Trophoblast cell (in vitro differentiated cells and primary cell): ENCODE results near the gene ADRA2B.

ENCODE experiments used
- DNase-seq, 2 donors: peaks; one replicate each; pipeline ENCODE4 v3.0.0-alpha.2; 2016
- H2AFZ ChIP-seq: 2 replicates; pipeline ENCODE4 v1.6.1; 2013; ENCODE audit warnings: low read length, moderate library complexity, mild to moderate bottlenecking; ENCODE audit not compliant: insufficient read depth, poor library complexity
- H2AK5ac ChIP-seq: 2 replicates; pipeline ENCODE4 v1.6.1; 2013; ENCODE audit warnings: mild to moderate bottlenecking, low read length
- H2BK120ac ChIP-seq: 2 replicates; pipeline ENCODE4 v1.6.1; 2013; ENCODE audit warnings: low read length, mild to moderate bottlenecking, moderate library complexity; ENCODE audit not compliant: insufficient read depth, poor library complexity
- H2BK12ac ChIP-seq: 2 replicates; pipeline ENCODE4 v1.6.1; 2013; ENCODE audit warnings: mild to moderate bottlenecking, low read length, moderate library complexity
- H2BK5ac ChIP-seq: 2 replicates; pipeline ENCODE4 v1.6.1; 2013; ENCODE audit warnings: low read length, low read depth, moderate library complexity, mild to moderate bottlenecking; ENCODE audit not compliant: poor library complexity
- H3K14ac ChIP-seq: 2 replicates; pipeline ENCODE4 v1.6.1; 2013; ENCODE audit warnings: mild to moderate bottlenecking, low read length
- H3K18ac ChIP-seq: 2 replicates; pipeline ENCODE4 v1.6.1; 2013; ENCODE audit warnings: mild to moderate bottlenecking, low read length
- H3K23ac ChIP-seq: 2 replicates; pipeline ENCODE4 v1.6.1; 2013; ENCODE audit warnings: low read length
- H3K27ac ChIP-seq: 2 replicates; pipeline ENCODE4 v1.5.1; 2013; ENCODE audit warnings: low read depth, mild to moderate bottlenecking, inconsistent platforms, low read length, moderate library complexity
- H3K27me3 ChIP-seq: 2 replicates; pipeline ENCODE4 v1.6.1; 2013; ENCODE audit warnings: inconsistent platforms, mild to moderate bottlenecking, low read length, moderate library complexity; ENCODE audit not compliant: insufficient read depth
- H3K36me3 ChIP-seq, 2 experiments: 1 replicate in 1 of 2; 2 replicates in 1 of 2; pipeline ENCODE4 v1.6.1; 2013; ENCODE audit warnings: low read length in 2 of 2, mild to moderate bottlenecking in 2 of 2, moderate library complexity in 1 of 2; ENCODE audit not compliant: insufficient read depth in 2 of 2, control insufficient read depth in 1 of 2
- H3K4ac ChIP-seq: 2 replicates; pipeline ENCODE4 v1.6.1; 2013; ENCODE audit warnings: low read depth, mild to moderate bottlenecking, low read length, moderate library complexity
- H3K4me1 ChIP-seq, 2 experiments: 1 replicate in 1 of 2; 2 replicates in 1 of 2; pipeline ENCODE4 v1.6.1; 2013; ENCODE audit warnings: low read length in 2 of 2, mild to moderate bottlenecking in 2 of 2, moderate library complexity in 1 of 2; ENCODE audit not compliant: insufficient read depth in 2 of 2, control insufficient read depth in 1 of 2
- H3K4me2 ChIP-seq: 2 replicates; pipeline ENCODE4 v1.6.1; 2013; ENCODE audit warnings: inconsistent platforms, mild to moderate bottlenecking, low read length, moderate library complexity
- H3K4me3 ChIP-seq: 2 replicates; pipeline ENCODE4 v1.5.1; 2013; ENCODE audit warnings: mild to moderate bottlenecking, low read depth, low read length, inconsistent platforms
- H3K79me1 ChIP-seq: one replicate; pipeline ENCODE4 v1.6.1; 2013; ENCODE audit warnings: low read length
- H3K79me2 ChIP-seq: 2 replicates; pipeline ENCODE4 v1.6.1; 2013; ENCODE audit warnings: low read length, mild to moderate bottlenecking; ENCODE audit not compliant: control insufficient read depth, insufficient read depth, poor library complexity
- H3K9ac ChIP-seq: 2 replicates; pipeline ENCODE4 v1.6.1; 2013; ENCODE audit warnings: mild to moderate bottlenecking, low read length
- H3K9me3 ChIP-seq: 2 replicates; pipeline ENCODE4 v1.6.1; 2013; ENCODE audit warnings: low read depth, mild to moderate bottlenecking, control low read depth, inconsistent platforms, low read length; ENCODE audit not compliant: insufficient read depth
- H4K12ac ChIP-seq: 2 replicates; pipeline ENCODE4 v1.6.1; 2013; ENCODE audit warnings: low read depth, mild to moderate bottlenecking, low read length, moderate library complexity
- H4K8ac ChIP-seq: 2 replicates; pipeline ENCODE4 v1.6.1; 2013; ENCODE audit warnings: low read depth, mild to moderate bottlenecking, low read length, moderate library complexity
- H4K91ac ChIP-seq: one replicate; pipeline ENCODE4 v1.6.1; 2013; ENCODE audit warnings: low read depth, mild to moderate bottlenecking, low read length, moderate library complexity
- WGBS: extraction: QIAGEN DNeasy Blood & Tissue Kit; methylation state at CpG from one replicate; pipeline ENCODE4 v1.1.7; 2013; ENCODE audit warnings: missing lambda C conversion rate; ENCODE audit not compliant: insufficient read length, insufficient coverage; ENCODE audit errors: extremely low coverage; 5-methylcytosine and 5-hydroxymethylcytosine counted together

The ADRA2B gene

DNA sequence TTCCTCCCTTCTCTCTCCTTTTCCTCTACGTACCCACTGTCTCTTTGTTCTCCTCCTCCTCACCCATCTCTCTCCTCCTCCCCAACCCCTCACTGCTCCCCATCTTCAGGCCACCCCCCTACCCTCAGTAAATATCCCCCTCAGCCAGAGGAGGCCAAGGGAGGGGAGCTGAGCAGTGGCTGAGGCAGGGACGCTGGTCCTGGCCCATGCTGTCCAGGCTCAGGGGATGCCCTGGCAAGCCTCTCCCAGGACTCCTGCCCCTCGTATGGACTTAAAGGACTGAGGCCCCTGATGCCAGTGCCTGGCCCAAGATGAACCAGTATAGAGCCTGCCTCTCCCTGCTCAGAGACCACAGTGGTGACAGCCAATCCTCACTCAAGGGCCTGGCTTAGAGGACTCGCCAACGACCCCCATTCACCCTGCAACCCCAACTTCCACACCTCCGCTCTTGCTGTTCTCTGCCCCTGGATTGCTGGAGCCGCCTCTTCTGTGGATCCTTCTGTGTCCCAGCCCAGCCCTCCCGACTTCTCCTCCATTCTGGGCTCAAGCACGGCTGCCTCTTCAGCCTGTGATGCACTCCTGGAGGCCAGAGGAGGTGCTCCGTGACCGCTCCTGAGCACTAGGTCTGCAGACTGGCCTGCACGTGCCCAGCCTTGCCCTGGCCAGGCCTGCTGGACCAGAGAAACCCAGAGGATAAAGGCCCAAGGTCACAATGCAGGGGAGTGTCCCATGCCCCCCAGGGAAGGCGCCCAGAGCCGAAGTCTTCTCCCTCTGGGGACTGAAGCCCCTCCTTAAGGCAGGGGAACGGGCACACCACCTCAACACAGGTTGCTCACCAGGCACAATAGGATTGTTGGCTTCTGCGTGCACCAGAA is 38.4 kb upstream of the ADRA2B start:
- no peak overlapping the region for H4K8ac ChIP-seq
- no peak overlapping the region for H2BK12ac ChIP-seq
- H3K14ac ChIP-seq = no peak overlapping the region
- no peak overlapping the region for H3K27ac ChIP-seq
- no peak overlapping the region for H2AK5ac ChIP-seq
- H3K79me2 ChIP-seq = no peaks in the 10 kb centered on the region
- H4K91ac ChIP-seq = no peak overlapping the region
- DNase-seq = no peak
- H2AFZ ChIP-seq = no peak overlapping the region
- no CpG with 5 or more reads among the region's 16 CpGs for WGBS
- H3K23ac ChIP-seq = no peak overlapping the region
- no peaks in the 10 kb centered on the region for H3K36me3 ChIP-seq
- H3K79me1 ChIP-seq = no peaks in the 10 kb centered on the region
- H4K12ac ChIP-seq = no peak overlapping the region
- peaks cover 2% of the 10 kb centered on the region for H3K9me3 ChIP-seq
- H3K4ac ChIP-seq = no peak overlapping the region
- no peaks in the 10 kb centered on the region for H3K27me3 ChIP-seq
- H2BK5ac ChIP-seq = no peak overlapping the region
- H3K4me3 ChIP-seq = no peak overlapping the region
- H3K9ac ChIP-seq = no peak overlapping the region
- no peak overlapping the region for H2BK120ac ChIP-seq
- H3K4me2 ChIP-seq = no peak overlapping the region
- no peak overlapping the region for H3K18ac ChIP-seq
- no peaks in the 10 kb centered on the region for H3K4me1 ChIP-seq

DNA sequence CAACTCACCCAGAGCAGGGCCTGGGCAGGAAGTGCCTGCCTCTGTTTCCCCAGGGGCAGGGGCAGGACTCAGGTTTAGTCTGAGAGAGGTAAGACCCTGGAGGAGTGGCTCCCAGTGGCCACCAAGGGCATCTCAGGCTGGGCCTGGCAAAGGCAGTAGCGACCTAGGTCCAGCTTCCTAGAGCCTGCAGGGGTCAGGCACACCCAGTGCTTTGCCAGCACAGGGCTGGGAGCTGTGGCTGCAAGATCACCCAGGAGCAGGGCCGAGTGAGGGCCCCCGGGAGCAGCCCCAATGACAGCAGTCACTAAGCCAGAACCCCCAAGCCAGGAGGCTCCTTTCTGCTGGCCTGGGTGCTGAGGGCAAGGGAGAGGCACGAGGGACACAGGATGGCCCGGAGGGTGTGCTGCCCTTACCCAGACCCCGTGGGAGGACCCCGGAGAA is 37.6 kb upstream of the ADRA2B start:
- no peak overlapping the region for H2AK5ac ChIP-seq
- no peak overlapping the region for H2BK12ac ChIP-seq
- no peak overlapping the region for H3K4me3 ChIP-seq
- no peak overlapping the region for H2AFZ ChIP-seq
- no peak overlapping the region for H3K9ac ChIP-seq
- WGBS = no CpG with 5 or more reads among the region's 7 CpGs
- no peak overlapping the region for H2BK120ac ChIP-seq
- no peak overlapping the region for H3K4me2 ChIP-seq
- no peak overlapping the region for H3K4ac ChIP-seq
- H3K23ac ChIP-seq = no peak overlapping the region
- no peak overlapping the region for H3K18ac ChIP-seq
- H2BK5ac ChIP-seq = no peak overlapping the region
- no peak overlapping the region for H4K91ac ChIP-seq
- H4K8ac ChIP-seq = no peak overlapping the region
- no peaks in the 10 kb centered on the region for H3K36me3 ChIP-seq
- no peaks in the 10 kb centered on the region for H3K27me3 ChIP-seq
- H3K27ac ChIP-seq = no peak overlapping the region
- peaks cover 2% of the 10 kb centered on the region for H3K9me3 ChIP-seq
- H4K12ac ChIP-seq = no peak overlapping the region
- H3K79me2 ChIP-seq = no peaks in the 10 kb centered on the region
- H3K4me1 ChIP-seq = peaks cover 0 to under 1% of the 10 kb centered on the region in 2 experiments
- H3K79me1 ChIP-seq = peaks cover under 1% of the 10 kb centered on the region
- DNase-seq = no peak
- H3K14ac ChIP-seq = no peak overlapping the region

DNA sequence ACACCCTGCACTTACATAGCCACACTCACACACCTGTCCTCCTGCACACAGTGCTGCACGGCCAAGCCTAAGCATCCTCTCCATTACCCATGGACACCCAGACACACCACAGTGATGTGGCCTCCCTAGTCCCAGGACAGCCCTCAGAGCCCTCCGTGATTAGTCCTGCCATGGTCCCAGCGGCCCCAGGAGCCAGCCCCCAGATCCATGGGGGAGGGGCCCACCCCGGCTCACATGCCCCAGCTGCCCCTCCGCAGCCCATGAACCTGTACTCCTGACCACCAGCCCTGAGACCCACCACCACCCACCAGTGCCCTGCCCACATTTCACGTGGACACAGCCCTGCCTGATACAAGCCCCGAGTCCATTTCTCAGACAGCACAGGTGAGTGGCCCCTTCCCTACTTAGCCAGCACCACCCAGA is 36.9 kb upstream of the ADRA2B start:
- no peak overlapping the region for H3K23ac ChIP-seq
- H2AK5ac ChIP-seq = no peak overlapping the region
- no peak overlapping the region for H4K91ac ChIP-seq
- no peak overlapping the region for H2BK120ac ChIP-seq
- H3K9me3 ChIP-seq = peaks cover 2% of the 10 kb centered on the region
- H3K79me2 ChIP-seq = no peaks in the 10 kb centered on the region
- H3K4me1 ChIP-seq = peaks cover 6 to 7% of the 10 kb centered on the region in 2 experiments
- no peak overlapping the region for H4K12ac ChIP-seq
- H3K79me1 ChIP-seq = peaks cover 3% of the 10 kb centered on the region
- no peak overlapping the region for H3K4ac ChIP-seq
- no peak overlapping the region for H3K14ac ChIP-seq
- H3K9ac ChIP-seq = no peak overlapping the region
- WGBS = no CpG with 5 or more reads among the region's 7 CpGs
- no peak overlapping the region for H4K8ac ChIP-seq
- no peak overlapping the region for H2AFZ ChIP-seq
- H3K4me2 ChIP-seq = no peak overlapping the region
- no peak overlapping the region for H2BK5ac ChIP-seq
- H3K36me3 ChIP-seq = no peaks in the 10 kb centered on the region
- no peak overlapping the region for H3K18ac ChIP-seq
- H3K27ac ChIP-seq = no peak overlapping the region
- no peaks in the 10 kb centered on the region for H3K27me3 ChIP-seq
- no peak overlapping the region for H3K4me3 ChIP-seq
- H2BK12ac ChIP-seq = no peak overlapping the region
- DNase-seq = no peak

DNA sequence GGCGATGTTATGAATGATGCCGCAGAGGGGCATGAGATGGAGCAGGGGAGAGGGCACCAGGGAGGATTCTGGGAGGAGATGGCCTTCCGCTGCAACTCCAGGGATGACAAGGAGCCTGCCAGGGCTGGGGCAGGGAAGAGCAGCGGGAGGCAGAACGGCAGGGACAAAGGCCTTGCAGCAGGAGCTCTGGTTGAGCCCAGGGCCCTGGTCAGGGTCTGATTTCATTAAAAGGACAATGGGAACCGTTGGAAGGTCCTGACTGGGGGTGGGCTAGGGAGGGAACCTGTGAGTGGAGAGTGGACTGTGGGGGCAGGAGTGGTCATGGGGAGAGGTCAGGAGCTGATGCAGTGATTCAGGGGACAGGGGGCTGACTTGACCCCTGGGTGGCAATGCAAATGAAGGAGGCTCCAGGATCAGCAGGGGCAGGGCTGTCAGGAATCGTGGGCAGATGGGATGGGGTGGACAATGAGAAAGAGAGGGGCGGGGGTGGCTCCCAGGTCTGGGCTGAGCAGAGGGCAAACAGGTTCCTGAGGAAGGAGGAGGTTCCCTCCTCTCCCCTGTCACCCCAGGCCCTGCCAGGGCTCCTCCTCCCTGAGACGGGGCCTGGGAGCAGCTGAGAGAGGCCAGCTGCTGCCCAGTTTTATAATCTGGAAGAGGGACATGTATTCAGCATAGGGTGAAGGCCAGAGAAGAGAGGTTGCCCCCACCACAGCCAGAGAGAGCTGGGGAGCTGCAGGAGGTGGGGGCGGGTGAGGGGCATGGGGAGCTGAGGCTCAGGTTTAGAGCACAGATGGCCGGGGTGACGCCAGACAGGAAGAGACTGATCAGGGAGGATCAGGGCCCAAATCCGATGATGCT is 36.2 kb upstream of the ADRA2B start:
- H3K23ac ChIP-seq = no peak overlapping the region
- H4K12ac ChIP-seq = no peak overlapping the region
- H3K9me3 ChIP-seq = peaks cover 2% of the 10 kb centered on the region
- no peak overlapping the region for H3K18ac ChIP-seq
- H2BK12ac ChIP-seq = no peak overlapping the region
- no peak overlapping the region for H4K91ac ChIP-seq
- H3K14ac ChIP-seq = no peak overlapping the region
- no peak overlapping the region for H3K9ac ChIP-seq
- H3K27me3 ChIP-seq = no peaks in the 10 kb centered on the region
- no peak overlapping the region for H3K4me2 ChIP-seq
- H3K4ac ChIP-seq = no peak overlapping the region
- peaks cover 8% of the 10 kb centered on the region for H3K79me1 ChIP-seq
- H3K27ac ChIP-seq = no peak overlapping the region
- no peak overlapping the region for H2AK5ac ChIP-seq
- no peak overlapping the region for H2BK120ac ChIP-seq
- WGBS = no CpG with 5 or more reads among the region's 13 CpGs
- no peak overlapping the region for H2AFZ ChIP-seq
- no peak overlapping the region for H4K8ac ChIP-seq
- H2BK5ac ChIP-seq = no peak overlapping the region
- no peak overlapping the region for H3K4me3 ChIP-seq
- H3K4me1 ChIP-seq = peaks cover 12 to 13% of the 10 kb centered on the region in 2 experiments
- H3K79me2 ChIP-seq = peaks cover 2% of the 10 kb centered on the region
- no peak for DNase-seq
- no peaks in the 10 kb centered on the region for H3K36me3 ChIP-seq
